HepG2 (cell line): ENCODE measurements around the gene RABEP2. TPM values are rescaled to one million over a fixed set of nuclear protein-coding genes. Genes with fewer than 3 reads are reported as not detected.
A peak's percentile ranks its signal among the peaks of the same experiment; 100 is the strongest.

ENCODE experiments used
- DPF2 ChIP-seq: sonication (generic); formaldehyde crosslinking; IDR thresholded peaks from 2 replicates; pipeline ENCODE4 v1.4.0; 2020; ENCODE audit warnings: mild to moderate bottlenecking, low read depth, missing genetic modification reagents, borderline replicate concordance
- EED ChIP-seq: sonication (generic); formaldehyde crosslinking; IDR thresholded peaks from 2 replicates; pipeline ENCODE4 v1.5.0; 2020; ENCODE audit warnings: mild to moderate bottlenecking, missing genetic modification reagents
- ELF3 ChIP-seq: IDR thresholded peaks from 2 replicates; pipeline ENCODE4 v1.6.1; 2016; ENCODE audit warnings: missing genetic modification reagents, missing compliant biosample characterization
- GATAD2A ChIP-seq: IDR thresholded peaks from 2 replicates; pipeline ENCODE4 v1.6.1; 2016
- NCOA5 ChIP-seq: sonication (generic); formaldehyde crosslinking; IDR thresholded peaks from 2 replicates; pipeline ENCODE4 v1.4.0; 2020; ENCODE audit warnings: missing genetic modification reagents
- NFRKB ChIP-seq: fragments of 450-650 bp; IDR thresholded peaks from 2 replicates; pipeline ENCODE4 v1.6.1; 2017
- SMAD3 ChIP-seq: sonication (generic); formaldehyde crosslinking; IDR thresholded peaks from 2 replicates; pipeline ENCODE4 v1.4.0; 2020; ENCODE audit warnings: missing genetic modification reagents
- ZKSCAN5 ChIP-seq: sonication (generic); formaldehyde crosslinking; IDR thresholded peaks from 2 replicates; pipeline ENCODE4 v1.5.1; 2020; ENCODE audit warnings: mild to moderate bottlenecking, missing genetic modification reagents
- ZMYM3 ChIP-seq: sonication (generic); formaldehyde crosslinking; IDR thresholded peaks from 2 replicates; pipeline ENCODE4 v1.5.1; 2020; ENCODE audit warnings: mild to moderate bottlenecking, missing genetic modification reagents
- ZNF230 ChIP-seq: sonication (generic); formaldehyde crosslinking; IDR thresholded peaks from 2 replicates; pipeline ENCODE4 v1.4.0; 2020; ENCODE audit warnings: mild to moderate bottlenecking, missing genetic modification reagents
- ZNF24 ChIP-seq: fragments of 450-650 bp; IDR thresholded peaks from 2 replicates; pipeline ENCODE4 v1.6.1; 2017; ENCODE audit warnings: antibody characterized with exemption, mild to moderate bottlenecking
- ZNF430 ChIP-seq: sonication (generic); formaldehyde crosslinking; IDR thresholded peaks from 2 replicates; pipeline ENCODE4 v1.9.0; 2021; ENCODE audit warnings: mild to moderate bottlenecking, missing genetic modification reagents
- ZNF577 ChIP-seq: sonication (generic); formaldehyde crosslinking; IDR thresholded peaks from 2 replicates; pipeline ENCODE4 v1.4.0; 2020; ENCODE audit warnings: mild to moderate bottlenecking, low read depth, missing genetic modification reagents, borderline replicate concordance
- ZNF775 ChIP-seq: sonication (generic); formaldehyde crosslinking; IDR thresholded peaks from 2 replicates; pipeline ENCODE4 v1.4.0; 2020; ENCODE audit warnings: missing genetic modification reagents, mild to moderate bottlenecking, moderate library complexity, borderline replicate concordance
- ZSCAN20 ChIP-seq: sonication (generic); formaldehyde crosslinking; IDR thresholded peaks from 2 replicates; pipeline ENCODE4 v1.4.0; 2020; ENCODE audit warnings: missing genetic modification reagents, mild to moderate bottlenecking, borderline replicate concordance
- ZSCAN21 ChIP-seq: sonication (generic); formaldehyde crosslinking; IDR thresholded peaks from 2 replicates; pipeline ENCODE4 v1.8.0; 2022; ENCODE audit warnings: mild to moderate bottlenecking, missing genetic modification reagents, moderate library complexity, borderline replicate concordance
- ZSCAN22 ChIP-seq: sonication (generic); formaldehyde crosslinking; IDR thresholded peaks from 2 replicates; pipeline ENCODE4 v1.4.0; 2020; ENCODE audit warnings: mild to moderate bottlenecking, missing genetic modification reagents
- polyA plus RNA-seq, 8 experiments: library from polyadenylated mRNA; depleted of rRNA in 3 of 8; stranded (reverse) in 7 of 8; unstranded in 1 of 8; fragments of >200 nt; fragmentation: Illumina TruSeq in 4 of 8; extraction: Trizol in 4 of 8; gene quantifications; 2 replicates each; pipeline versions ENCODE4 v1.2.1 to v1.2.3, GENCODE V29; 2011 to 2016; ENCODE audit warnings: low read depth in 4 of 8, missing spikeins in 1 of 8, mixed read lengths in 1 of 8; ENCODE audit not compliant: insufficient read depth in 1 of 8
- total RNA-seq, 5 experiments: library from RNA; depleted of rRNA; stranded (reverse); fragments of >200 nt; fragmentation: Illumina TruSeq; extraction: Trizol; gene quantifications; 2 replicates each; pipeline ENCODE4 v1.2.3, GENCODE V29; 2016; ENCODE audit warnings: low read depth in 1 of 5
- TF ChIP-seq, protein P1 (sequence below): sonication (generic); formaldehyde crosslinking; conservative IDR thresholded peaks from 2 replicates; pipeline ENCODE4 v1.4.0; 2020; ENCODE audit warnings: missing genetic modification reagents
- TF ChIP-seq, protein P2 (sequence below): sonication (generic); formaldehyde crosslinking; IDR thresholded peaks from 2 replicates; pipeline ENCODE4 v1.4.0; 2020; ENCODE audit warnings: missing genetic modification reagents
- TF ChIP-seq, protein P3 (sequence below): sonication (generic); formaldehyde crosslinking; IDR thresholded peaks from 2 replicates; pipeline ENCODE4 v1.8.0; 2022; ENCODE audit warnings: mild to moderate bottlenecking, missing genetic modification reagents
- TF ChIP-seq, protein P4 (sequence below): sonication (generic); formaldehyde crosslinking; IDR thresholded peaks from 2 replicates; pipeline ENCODE4 v1.8.0; 2022; ENCODE audit warnings: low read depth, missing genetic modification reagents
- TF ChIP-seq, protein P5 (sequence below): sonication (generic); formaldehyde crosslinking; IDR thresholded peaks from 2 replicates; pipeline ENCODE4 v1.8.1; 2023; ENCODE audit warnings: mild to moderate bottlenecking, moderate library complexity, missing genetic modification reagents

The RABEP2 gene
- total and polyA plus RNA-seq, 2 of the 13 experiments (the other 11 are each of a cell fraction or from before 2014, with no cell fraction given), result 10.8 to 18.4 TPM

DNA sequence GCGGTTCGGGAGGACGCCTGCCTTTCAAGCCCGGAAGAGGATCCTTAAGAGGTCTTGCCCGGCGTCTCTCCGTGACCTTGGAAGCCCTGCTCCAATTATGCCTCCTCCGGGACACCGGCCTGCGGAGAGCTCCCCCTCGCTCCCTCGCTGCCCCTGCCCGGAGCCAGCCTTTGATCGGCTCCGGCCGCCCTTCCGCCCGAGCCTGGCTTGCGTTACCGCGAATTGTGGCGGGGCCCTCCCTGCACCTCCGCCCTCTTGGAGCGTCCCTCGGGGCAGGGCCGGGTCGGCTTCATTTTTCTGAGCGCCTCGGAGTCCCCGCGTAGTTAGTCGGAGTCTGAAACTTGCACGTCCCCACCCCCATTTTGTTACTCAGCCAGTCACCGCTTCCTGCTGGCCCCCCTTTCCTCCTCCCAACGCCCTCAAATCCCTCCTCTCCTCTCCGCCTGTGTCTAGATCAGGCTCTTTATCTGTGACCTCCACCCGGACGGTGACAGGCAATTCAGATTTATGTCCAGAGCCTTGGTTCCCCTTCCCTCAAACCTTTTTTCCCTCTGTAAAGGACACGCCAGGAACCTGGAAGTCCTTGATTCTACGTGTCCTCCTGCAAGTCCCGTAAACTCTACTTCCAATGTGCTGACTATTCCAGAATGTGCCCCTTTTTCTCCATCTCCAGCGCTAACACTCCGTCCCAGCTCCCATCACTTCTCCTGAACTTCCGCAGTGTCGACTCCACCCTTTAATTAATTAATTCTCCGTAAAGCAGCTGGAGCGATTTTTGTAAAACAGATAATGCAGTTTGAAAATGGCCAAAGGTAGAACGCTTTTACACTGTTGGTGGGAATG is 569 bp upstream of the RABEP2 start (continued):
- 0 out of 2 replicates have a peak, but pooled peaks have one; percentile 39 for TF ChIP-seq DPF2
- TF ChIP-seq, protein P1, sequence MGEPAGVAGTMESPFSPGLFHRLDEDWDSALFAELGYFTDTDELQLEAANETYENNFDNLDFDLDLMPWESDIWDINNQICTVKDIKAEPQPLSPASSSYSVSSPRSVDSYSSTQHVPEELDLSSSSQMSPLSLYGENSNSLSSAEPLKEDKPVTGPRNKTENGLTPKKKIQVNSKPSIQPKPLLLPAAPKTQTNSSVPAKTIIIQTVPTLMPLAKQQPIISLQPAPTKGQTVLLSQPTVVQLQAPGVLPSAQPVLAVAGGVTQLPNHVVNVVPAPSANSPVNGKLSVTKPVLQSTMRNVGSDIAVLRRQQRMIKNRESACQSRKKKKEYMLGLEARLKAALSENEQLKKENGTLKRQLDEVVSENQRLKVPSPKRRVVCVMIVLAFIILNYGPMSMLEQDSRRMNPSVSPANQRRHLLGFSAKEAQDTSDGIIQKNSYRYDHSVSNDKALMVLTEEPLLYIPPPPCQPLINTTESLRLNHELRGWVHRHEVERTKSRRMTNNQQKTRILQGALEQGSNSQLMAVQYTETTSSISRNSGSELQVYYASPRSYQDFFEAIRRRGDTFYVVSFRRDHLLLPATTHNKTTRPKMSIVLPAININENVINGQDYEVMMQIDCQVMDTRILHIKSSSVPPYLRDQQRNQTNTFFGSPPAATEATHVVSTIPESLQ (CRISPR knock-in tag), result no peak
- TF ChIP-seq, protein P2, sequence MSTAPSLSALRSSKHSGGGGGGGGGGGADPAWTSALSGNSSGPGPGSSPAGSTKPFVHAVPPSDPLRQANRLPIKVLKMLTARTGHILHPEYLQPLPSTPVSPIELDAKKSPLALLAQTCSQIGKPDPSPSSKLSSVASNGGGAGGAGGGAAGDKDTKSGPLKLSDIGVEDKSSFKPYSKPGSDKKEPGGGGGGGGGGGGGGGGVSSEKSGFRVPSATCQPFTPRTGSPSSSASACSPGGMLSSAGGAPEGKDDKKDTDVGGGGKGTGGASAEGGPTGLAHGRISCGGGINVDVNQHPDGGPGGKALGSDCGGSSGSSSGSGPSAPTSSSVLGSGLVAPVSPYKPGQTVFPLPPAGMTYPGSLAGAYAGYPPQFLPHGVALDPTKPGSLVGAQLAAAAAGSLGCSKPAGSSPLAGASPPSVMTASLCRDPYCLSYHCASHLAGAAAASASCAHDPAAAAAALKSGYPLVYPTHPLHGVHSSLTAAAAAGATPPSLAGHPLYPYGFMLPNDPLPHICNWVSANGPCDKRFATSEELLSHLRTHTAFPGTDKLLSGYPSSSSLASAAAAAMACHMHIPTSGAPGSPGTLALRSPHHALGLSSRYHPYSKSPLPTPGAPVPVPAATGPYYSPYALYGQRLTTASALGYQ (CRISPR knock-in tag), result 0 out of 2 replicates have a peak, but pooled peaks have one; percentile 41
- peak; percentile 91; the same call in 1 of the 2 replicates for TF ChIP-seq EED (CRISPR knock-in tag)
- peak; percentile 73 for TF ChIP-seq ELF3
- no peak for TF ChIP-seq ZSCAN22 (CRISPR knock-in tag)
- TF ChIP-seq GATAD2A (CRISPR knock-in tag), result peak; percentile 25; the same call in 1 of the 2 replicates
- TF ChIP-seq, protein P3, sequence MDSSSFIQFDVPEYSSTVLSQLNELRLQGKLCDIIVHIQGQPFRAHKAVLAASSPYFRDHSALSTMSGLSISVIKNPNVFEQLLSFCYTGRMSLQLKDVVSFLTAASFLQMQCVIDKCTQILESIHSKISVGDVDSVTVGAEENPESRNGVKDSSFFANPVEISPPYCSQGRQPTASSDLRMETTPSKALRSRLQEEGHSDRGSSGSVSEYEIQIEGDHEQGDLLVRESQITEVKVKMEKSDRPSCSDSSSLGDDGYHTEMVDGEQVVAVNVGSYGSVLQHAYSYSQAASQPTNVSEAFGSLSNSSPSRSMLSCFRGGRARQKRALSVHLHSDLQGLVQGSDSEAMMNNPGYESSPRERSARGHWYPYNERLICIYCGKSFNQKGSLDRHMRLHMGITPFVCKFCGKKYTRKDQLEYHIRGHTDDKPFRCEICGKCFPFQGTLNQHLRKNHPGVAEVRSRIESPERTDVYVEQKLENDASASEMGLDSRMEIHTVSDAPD, result no peak
- TF ChIP-seq NCOA5 (CRISPR knock-in tag), result no peak
- TF ChIP-seq, protein P4, sequence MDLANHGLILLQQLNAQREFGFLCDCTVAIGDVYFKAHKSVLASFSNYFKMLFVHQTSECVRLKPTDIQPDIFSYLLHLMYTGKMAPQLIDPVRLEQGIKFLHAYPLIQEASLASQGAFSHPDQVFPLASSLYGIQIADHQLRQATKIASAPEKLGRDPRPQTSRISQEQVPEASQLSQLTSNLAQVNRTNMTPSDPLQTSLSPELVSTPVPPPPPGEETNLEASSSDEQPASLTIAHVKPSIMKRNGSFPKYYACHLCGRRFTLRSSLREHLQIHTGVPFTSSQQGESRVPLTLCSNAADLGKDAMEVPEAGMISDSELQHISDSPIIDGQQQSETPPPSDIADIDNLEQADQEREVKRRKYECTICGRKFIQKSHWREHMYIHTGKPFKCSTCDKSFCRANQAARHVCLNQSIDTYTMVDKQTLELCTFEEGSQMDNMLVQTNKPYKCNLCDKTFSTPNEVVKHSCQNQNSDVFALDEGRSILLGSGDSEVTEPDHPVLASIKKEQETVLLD (CRISPR knock-in tag), result no peak
- no peak for TF ChIP-seq SMAD3 (CRISPR knock-in tag)
- TF ChIP-seq ZNF230 (CRISPR knock-in tag), result 0 out of 2 replicates have a peak, but pooled peaks have one; percentile 27
- TF ChIP-seq, protein P5, sequence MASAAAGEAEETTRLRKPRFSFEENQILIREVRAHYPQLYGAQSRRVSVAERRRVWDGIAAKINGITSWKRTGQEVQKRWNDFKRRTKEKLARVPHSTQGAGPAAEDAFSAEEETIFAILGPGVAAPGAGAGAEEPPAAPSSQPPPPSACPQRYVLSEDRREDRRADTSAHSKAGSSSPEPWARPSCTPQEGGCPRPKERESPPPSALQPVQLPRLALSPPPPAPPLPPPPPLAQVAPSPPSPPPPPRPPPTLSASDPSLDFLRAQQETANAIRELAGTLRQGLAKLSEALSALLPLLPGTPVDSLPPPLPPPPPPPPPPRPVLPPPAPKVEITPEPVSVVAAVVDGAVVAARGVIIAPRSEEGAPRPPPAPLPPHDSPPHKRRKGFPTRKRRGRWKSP (CRISPR knock-in tag), result 0 out of 2 replicates have a peak, but pooled peaks have one; percentile 31
- TF ChIP-seq ZKSCAN5, result no peak
- no peak for TF ChIP-seq ZNF24
- TF ChIP-seq ZNF577 (CRISPR knock-in tag), result no peak
- TF ChIP-seq NFRKB, result no peak
- no peak for TF ChIP-seq ZSCAN21 (CRISPR knock-in tag)
- 0 out of 2 replicates have a peak, but pooled peaks have one; percentile 43 for TF ChIP-seq ZMYM3 (CRISPR knock-in tag)
- TF ChIP-seq ZNF775 (CRISPR knock-in tag), result no peak
- no peak for TF ChIP-seq ZSCAN20 (CRISPR knock-in tag)
- no peak for TF ChIP-seq ZNF430 (CRISPR knock-in tag)
